Measurements from ENCODE around the gene BCL3.
"Not testable (repeated sequence)": the region's sequence is repeated elsewhere in the genome, so short reads cannot be mapped to it uniquely, and the experiment has no call there.

- not testable (repeated sequence) for TF ChIP-seq SMC3 (IDR thresholded peaks at IDR 0.05; ENCODE audit: low read length); HDAC6 (IDR thresholded peaks at IDR 0.05; ENCODE audit: low read depth, low read length); POLR2AphosphoS5 (IDR thresholded peaks at IDR 0.05; ENCODE audit: low read depth, low read length); CTCF (CRISPR knock-in tag; IDR thresholded peaks at IDR 0.05); ZBTB7A (CRISPR knock-in tag; IDR thresholded peaks at IDR 0.05); MYNN (CRISPR knock-in tag; IDR thresholded peaks at IDR 0.05; ENCODE audit: low read depth); ATF7-NPFF (CRISPR knock-in tag; IDR thresholded peaks at IDR 0.05; ENCODE audit: low read depth); BCL6 (CRISPR knock-in tag; IDR thresholded peaks at IDR 0.05); ATM (IDR thresholded peaks at IDR 0.05; ENCODE audit: borderline replicate concordance); SAP130 (CRISPR knock-in tag; IDR thresholded peaks at IDR 0.05; ENCODE audit: low read depth); E2F5 (CRISPR knock-in tag; conservative IDR thresholded peaks at IDR 0.05)
These were observed 28.1 kb upstream of the BCL3 start for GRCh38 chr19:44720396-44720795.
